HUES64 (cell line): Measurements from ENCODE around the gene SDF2.
"Not testable (repeated sequence)": the region's sequence is repeated elsewhere in the genome, so short reads cannot be mapped to it uniquely, and the experiment has no call there.

ENCODE experiments used
- H3K27ac ChIP-seq: 2 replicates; pipeline ENCODE4 v1.7.0; 2013; ENCODE audit warnings: low read depth, low read length, inconsistent platforms
- H3K27me3 ChIP-seq: 2 replicates; pipeline ENCODE4 v1.6.1; 2013; ENCODE audit warnings: mild to moderate bottlenecking, low read length; ENCODE audit not compliant: insufficient read depth
- H3K36me3 ChIP-seq: 2 replicates; pipeline ENCODE4 v1.6.1; 2013; ENCODE audit warnings: mild to moderate bottlenecking, low read length; ENCODE audit not compliant: insufficient read depth
- H3K4me1 ChIP-seq: 2 replicates; pipeline ENCODE4 v1.6.1; 2013; ENCODE audit warnings: mild to moderate bottlenecking, low read length, moderate library complexity; ENCODE audit not compliant: insufficient read depth
- H3K4me3 ChIP-seq: 2 replicates; pipeline ENCODE4 v1.5.1; 2013; ENCODE audit warnings: mild to moderate bottlenecking, low read length, moderate library complexity
- H3K9ac ChIP-seq: 2 replicates; pipeline ENCODE4 v1.6.1; 2013; ENCODE audit warnings: mild to moderate bottlenecking, low read depth, low read length
- H3K9me3 ChIP-seq: 2 replicates; pipeline ENCODE4 v1.6.1; 2013; ENCODE audit warnings: low read depth, low read length; ENCODE audit not compliant: insufficient read depth
- WGBS: fragments of 150-250, 120-280 bp; methylation state at CpG from one replicate; pipeline ENCODE4 v1.1.7; 2013; ENCODE audit warnings: missing lambda C conversion rate; 5-methylcytosine and 5-hydroxymethylcytosine counted together

Gene SDF2

DNA sequence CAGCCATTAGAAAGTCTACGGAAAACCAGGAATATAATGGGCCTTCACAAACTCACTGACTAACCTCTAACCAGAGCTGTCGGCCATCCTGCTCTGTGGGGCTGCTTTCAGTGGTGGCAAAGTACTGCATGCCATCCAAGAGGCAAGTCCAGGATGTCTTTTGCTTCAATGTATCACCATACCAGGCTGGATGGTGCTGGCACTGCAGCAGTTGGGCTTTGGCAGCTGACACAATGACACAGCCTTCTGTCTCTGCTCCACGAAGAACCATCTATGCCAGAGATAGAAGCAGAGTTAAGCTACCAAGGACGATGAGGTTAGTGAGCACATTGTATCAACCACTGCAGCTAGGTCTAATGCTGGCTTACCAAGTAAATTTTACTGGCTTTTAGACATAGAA is 38.0 kb downstream of the SDF2 start:
- 94% methylated on average over 4 of the region's 4 CpGs for WGBS
- H3K9ac ChIP-seq: no peak overlapping the region
- peaks cover 96% of the 10 kb centered on the region for H3K36me3 ChIP-seq
- no peak overlapping the region for H3K4me3 ChIP-seq
- no peaks in the 10 kb centered on the region for H3K9me3 ChIP-seq
- no peaks in the 10 kb centered on the region for H3K27me3 ChIP-seq
- no peak overlapping the region for H3K27ac ChIP-seq
- H3K4me1 ChIP-seq: no peaks in the 10 kb centered on the region

GRCh38 chr17:28622186-28622585 is 39.5 kb downstream of the SDF2 start:
- WGBS: 96% methylated on average over 2 of the region's 3 CpGs
- Histone ChIP-seq H3K9ac (no peak overlapping the region), H3K27me3 (no peaks in the 10 kb centered on the region), H3K4me3 (no peak overlapping the region), H3K36me3 (peaks cover 97% of the 10 kb centered on the region), H3K4me1 (no peaks in the 10 kb centered on the region), H3K9me3 (no peaks in the 10 kb centered on the region), H3K27ac (no peak overlapping the region)

DNA sequence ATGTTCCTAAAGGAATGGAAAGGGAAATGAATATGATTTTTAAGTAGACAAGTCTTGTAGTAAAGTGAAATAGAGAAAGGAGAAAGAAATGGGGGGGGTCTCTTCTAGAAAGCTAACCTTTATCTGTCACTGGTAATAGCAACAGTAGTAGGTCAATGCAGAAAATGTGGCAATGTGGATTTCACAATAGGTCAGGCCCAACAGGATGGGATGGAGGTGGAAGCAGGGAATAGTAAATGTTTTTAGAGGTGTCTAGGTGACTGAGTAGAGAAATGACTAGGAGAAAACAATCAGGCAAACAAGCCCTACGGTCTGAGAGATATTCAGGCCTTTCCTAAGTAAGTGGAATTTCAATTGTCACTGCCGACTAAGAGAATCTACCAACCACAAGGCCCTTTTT is 41.7 kb downstream of the SDF2 start:
- Histone ChIP-seq H3K27me3 (no peaks in the 10 kb centered on the region), H3K9me3 (no peaks in the 10 kb centered on the region), H3K27ac (no peak overlapping the region), H3K9ac (no peak overlapping the region), H3K4me3 (no peak overlapping the region), H3K4me1 (no peaks in the 10 kb centered on the region), H3K36me3 (peaks cover 100% of the 10 kb centered on the region)
- WGBS: 98% methylated on average over 2 of the region's 2 CpGs

- peaks cover 99% of the 10 kb centered on the region for H3K36me3 ChIP-seq
- no peaks in the 10 kb centered on the region for H3K9me3 ChIP-seq
- 93% methylated on average over 2 of the region's 3 CpGs for WGBS
- no peak overlapping the region for H3K27ac ChIP-seq
- H3K9ac ChIP-seq: no peak overlapping the region
- no peaks in the 10 kb centered on the region for H3K27me3 ChIP-seq
- no peak overlapping the region for H3K4me3 ChIP-seq
- no peaks in the 10 kb centered on the region for H3K4me1 ChIP-seq
These were observed 43.2 kb downstream of the SDF2 start for GRCh38 chr17:28618464-28618863.

DNA sequence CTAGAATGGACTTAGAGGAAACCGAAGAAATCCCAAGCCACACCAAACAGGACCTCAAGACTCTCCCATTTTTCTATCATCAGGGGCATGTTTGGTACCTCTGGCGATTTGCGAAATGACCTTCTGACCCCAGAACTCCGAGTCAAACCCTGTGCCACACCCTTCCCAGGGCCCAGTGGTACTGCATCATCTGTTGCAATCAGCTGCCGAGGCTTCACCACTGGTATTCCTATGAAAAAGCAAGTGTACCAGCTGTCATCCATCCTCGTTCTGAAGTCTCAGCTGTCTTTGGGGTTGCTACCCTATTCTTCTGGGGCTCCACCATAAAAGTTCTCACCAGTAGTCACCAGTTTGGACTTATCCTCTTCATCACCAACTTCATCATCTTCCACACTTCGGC is 45.4 kb downstream of the SDF2 start:
- H3K36me3 ChIP-seq: peaks cover 98% of the 10 kb centered on the region
- 95% methylated on average over 7 of the region's 7 CpGs for WGBS

GRCh38 chr17:28615260-28615940 is 46.3 kb downstream of the SDF2 start:
- H3K27ac ChIP-seq: no peak overlapping the region
- peaks cover 98% of the 10 kb centered on the region for H3K36me3 ChIP-seq
- no peak overlapping the region for H3K4me3 ChIP-seq
- H3K27me3 ChIP-seq: no peaks in the 10 kb centered on the region
- no peaks in the 10 kb centered on the region for H3K9me3 ChIP-seq
- no peaks in the 10 kb centered on the region for H3K4me1 ChIP-seq
- no peak overlapping the region for H3K9ac ChIP-seq
- WGBS: 93% methylated on average over 3 of the region's 4 CpGs

More for the DNA sequence above, 45.4 kb downstream of the SDF2 start:
- no peaks in the 10 kb centered on the region for H3K4me1 ChIP-seq
- no peaks in the 10 kb centered on the region for H3K9me3 ChIP-seq
- no peak overlapping the region for H3K9ac ChIP-seq
- H3K27ac ChIP-seq: no peak overlapping the region
- H3K27me3 ChIP-seq: no peaks in the 10 kb centered on the region
- H3K4me3 ChIP-seq: no peak overlapping the region

DNA sequence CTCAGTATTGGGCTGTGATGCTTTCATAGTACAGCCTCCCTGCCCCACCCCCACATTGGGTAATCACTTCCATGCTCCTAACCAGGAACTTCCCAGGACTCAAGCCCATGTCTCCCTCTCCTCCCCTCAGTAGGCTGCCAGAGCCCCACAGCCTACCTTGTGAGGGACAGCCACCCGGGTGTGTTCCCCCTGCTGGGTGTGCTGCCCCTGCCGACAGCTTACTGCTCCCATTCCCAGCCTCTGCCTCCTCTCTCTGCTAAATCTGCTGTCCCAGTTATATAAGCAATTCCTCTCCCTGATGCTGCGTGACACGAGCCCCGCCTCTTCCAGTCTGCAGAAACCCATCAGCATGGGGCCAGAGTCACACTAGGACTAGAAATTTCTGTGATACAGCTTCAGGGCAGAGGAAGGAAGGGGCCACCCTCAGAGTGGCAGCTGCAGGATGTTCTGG is 47.8 kb downstream of the SDF2 start, which contains the start of gene RSKR:
Gene RSKR, minus strand, starts transcription at position 255 of the 451 bp plus-strand sequence. Its CDS starts 24 bp downstream, at position 231.
- no peaks in the 10 kb centered on the region for H3K9me3 ChIP-seq
- peaks cover 96% of the 10 kb centered on the region for H3K36me3 ChIP-seq
- no peak within 1 kb of the TSS for H3K4me3 ChIP-seq
- WGBS: 96% methylated on average over 5 of the region's 5 CpGs
- H3K4me1 ChIP-seq: no peaks in the 10 kb centered on the region
- no peaks in the 10 kb centered on the region for H3K27me3 ChIP-seq
- H3K27ac ChIP-seq: no peak within 1 kb of the TSS
- H3K9ac ChIP-seq: no peak within 1 kb of the TSS

DNA sequence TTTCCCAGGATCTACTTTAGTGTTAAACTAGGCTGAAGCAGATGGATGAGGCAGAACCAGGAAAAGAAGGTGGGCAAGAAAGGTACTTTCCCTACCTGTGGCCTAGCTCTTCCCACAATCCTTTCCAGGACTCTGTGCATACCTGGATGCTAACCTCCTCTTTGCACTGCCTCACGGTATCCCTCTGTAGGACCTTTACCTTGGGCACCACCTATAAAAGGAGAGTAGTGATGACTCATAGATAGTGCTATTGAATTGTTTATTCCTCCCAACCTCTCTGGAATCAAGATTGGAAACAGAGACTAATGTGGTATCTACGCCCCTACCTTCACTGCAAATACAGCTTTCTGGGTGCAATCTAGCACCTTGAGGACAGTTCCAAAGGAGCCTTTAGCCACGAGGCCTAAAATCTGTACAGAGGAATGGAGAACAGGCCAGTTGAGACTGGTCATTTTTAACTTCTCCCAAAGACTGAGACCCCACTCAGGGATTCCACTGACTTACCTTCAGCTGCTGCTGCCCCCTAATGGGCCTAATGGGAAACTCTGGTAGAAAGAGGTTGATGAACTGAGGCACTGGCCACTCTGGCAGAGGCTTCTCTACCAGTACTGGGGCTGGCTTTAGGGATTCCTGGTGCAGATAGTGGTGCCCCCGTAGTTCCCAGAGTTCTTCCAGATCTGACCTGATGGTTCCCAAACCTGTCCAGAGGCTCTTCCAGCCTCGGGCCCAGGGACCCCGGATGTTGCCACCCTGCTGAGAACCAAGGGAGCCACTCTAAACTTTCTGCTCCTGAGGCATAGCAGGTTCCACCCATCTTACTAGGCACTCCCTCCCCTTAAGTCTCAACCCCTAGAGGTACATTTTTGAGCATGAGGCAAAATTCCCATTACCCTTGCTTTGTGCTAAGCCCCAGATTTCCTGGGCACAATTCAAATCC is 48.5 kb downstream of the SDF2 start:
- 91% methylated on average over 6 of the region's 6 CpGs for WGBS

DNA sequence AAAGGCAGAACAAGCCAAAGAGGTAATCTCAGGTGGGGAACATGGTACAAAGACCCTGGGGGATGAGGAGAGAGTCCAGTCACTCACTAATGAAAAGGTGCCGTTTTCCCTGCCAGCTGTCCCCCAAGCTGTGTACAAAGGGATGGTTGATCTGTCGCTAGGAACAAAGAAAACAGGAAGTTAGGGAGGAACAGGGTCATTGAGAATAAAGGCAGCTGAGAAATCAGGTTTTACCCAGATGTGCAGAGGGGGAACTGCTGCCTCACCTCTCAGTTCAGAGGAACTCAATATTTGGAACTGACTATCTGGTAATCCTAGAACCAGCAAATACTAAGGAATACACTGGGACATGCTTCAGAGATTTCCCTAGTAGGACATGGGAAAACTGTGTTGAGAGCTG is 49.2 kb downstream of the SDF2 start:
- Histone ChIP-seq H3K4me3 (no peak overlapping the region), H3K27me3 (no peaks in the 10 kb centered on the region), H3K4me1 (no peaks in the 10 kb centered on the region), H3K36me3 (peaks cover 95% of the 10 kb centered on the region), H3K27ac (no peak overlapping the region), H3K9me3 (no peaks in the 10 kb centered on the region), H3K9ac (no peak overlapping the region)
- WGBS: 92% methylated on average over 2 of the region's 2 CpGs

More for the DNA sequence above, 48.5 kb downstream of the SDF2 start:
- Histone ChIP-seq H3K36me3 (peaks cover 96% of the 10 kb centered on the region), H3K9ac (no peak overlapping the region), H3K4me1 (no peaks in the 10 kb centered on the region), H3K27ac (no peak overlapping the region), H3K4me3 (no peak overlapping the region), H3K27me3 (no peaks in the 10 kb centered on the region), H3K9me3 (no peaks in the 10 kb centered on the region)

DNA sequence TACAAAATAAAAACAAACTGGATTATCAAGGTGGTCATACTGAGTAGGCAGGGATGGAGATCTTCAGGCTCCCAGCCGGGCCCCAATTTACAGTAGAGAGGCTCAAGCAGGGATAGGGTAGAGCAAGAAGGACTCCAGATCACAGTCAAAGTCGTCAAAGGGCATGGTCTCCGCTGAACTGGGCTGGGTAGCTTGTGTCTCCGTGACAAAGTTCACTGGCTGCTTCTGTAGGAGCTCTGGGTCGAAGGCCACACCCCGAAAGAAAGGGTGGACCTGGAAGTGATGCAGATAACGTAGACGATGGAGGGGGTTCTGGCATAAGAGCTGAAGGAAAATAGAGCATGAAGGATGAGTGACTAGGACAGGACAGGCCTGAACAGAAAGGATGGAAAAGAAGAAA is 51.3 kb downstream of the SDF2 start:
- H3K27ac ChIP-seq: no peak overlapping the region
- WGBS: 92% methylated on average over 8 of the region's 8 CpGs
- H3K4me1 ChIP-seq: no peaks in the 10 kb centered on the region
- no peak overlapping the region for H3K9ac ChIP-seq
- H3K9me3 ChIP-seq: no peaks in the 10 kb centered on the region
- H3K27me3 ChIP-seq: no peaks in the 10 kb centered on the region
- peaks cover 87% of the 10 kb centered on the region for H3K36me3 ChIP-seq
- no peak overlapping the region for H3K4me3 ChIP-seq

DNA sequence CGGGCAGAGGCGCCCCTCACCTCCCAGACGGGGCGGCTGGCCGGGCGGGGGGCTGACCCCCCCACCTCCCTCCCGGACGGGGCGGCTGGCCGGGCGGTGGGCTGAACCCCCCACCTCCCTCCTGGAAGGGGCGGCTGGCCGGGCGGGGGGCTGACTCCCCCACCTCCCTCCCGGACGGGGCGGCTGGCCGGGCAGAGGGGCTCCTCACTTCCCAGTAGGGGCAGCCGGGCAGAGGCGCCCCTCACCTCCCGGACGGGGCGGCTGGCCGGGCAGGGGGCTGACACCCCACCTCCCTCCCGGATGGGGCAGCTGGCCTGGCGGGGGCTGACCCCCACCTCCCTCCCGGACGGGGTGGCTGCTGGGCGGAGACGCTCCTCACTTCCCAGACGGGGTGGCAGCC is 57.7 kb downstream of the SDF2 start:
- not testable (repeated sequence) for H3K4me1 ChIP-seq, H3K27me3 ChIP-seq, H3K4me3 ChIP-seq, H3K9ac ChIP-seq, H3K27ac ChIP-seq, H3K9me3 ChIP-seq
- peaks cover 27% of the 10 kb centered on the region; the same call in 1 of the 2 replicates for H3K36me3 ChIP-seq
- WGBS: 91% methylated on average over 20 of the region's 31 CpGs
